Panc1 (cell line): ENCODE results near the gene B4GALT1. TPM values are rescaled to one million over a fixed set of nuclear protein-coding genes. Genes with fewer than 3 reads are reported as not detected.

ENCODE experiments used
- ATAC-seq: fragments of 200-7000 bp; cut with Tn5 transposase; 2 replicates; pipeline ENCODE4 v1.9.1; 2020; ENCODE audit warnings: mild to moderate bottlenecking, moderate library complexity
- BruUV-seq: library from RNA; stranded (reverse); fragments of 400-500 nt; replicated peaks from 2 replicates; lab custom pipeline; 2021; lab: Mats Ljungman, UMichigan
- CTCF ChIA-PET: fragments of 300-600 bp; sonication (Branson Sonifier 250); formaldehyde crosslinking; loops from one replicate; lab custom pipeline; 2022; ENCODE audit warnings: antibody characterized with exemption; lab: Charles Lee
- POLR2A ChIA-PET: fragments of 300-600 bp; sonication (Branson Sonifier 250); formaldehyde crosslinking; loops from one replicate; lab custom pipeline; 2022; ENCODE audit warnings: antibody characterized with exemption; lab: Charles Lee
- DNase-seq: peaks from one replicate; pipeline ENCODE4 v3.0.0-alpha.2; 2010; ENCODE audit warnings: low read depth, low spot score
- H3K27ac ChIP-seq: 2 replicates; pipeline ENCODE4 v1.5.1; 2011; ENCODE audit warnings: mild to moderate bottlenecking, low read length, inconsistent platforms
- H3K27me3 ChIP-seq: fragments of 200-500 bp; sonication (Bioruptor generic); 2 replicates; pipeline ENCODE4 v1.6.0; 2014; ENCODE audit warnings: low read length, inconsistent platforms; ENCODE audit not compliant: control insufficient read depth, insufficient read depth
- H3K36me3 ChIP-seq: fragments of 200-500 bp; sonication (Bioruptor generic); 2 replicates; pipeline ENCODE4 v1.5.1; 2014; ENCODE audit warnings: inconsistent platforms, mild to moderate bottlenecking, low read length, moderate library complexity; ENCODE audit not compliant: control insufficient read depth, insufficient read depth
- H3K4me1 ChIP-seq: 2 replicates; pipeline ENCODE4 v1.5.1; 2011; ENCODE audit warnings: inconsistent platforms, mild to moderate bottlenecking, low read length, moderate library complexity; ENCODE audit not compliant: control insufficient read depth, insufficient read depth
- H3K4me3 ChIP-seq, 2 experiments: 2 replicates each; pipeline ENCODE4 v1.5.1; 2011 to 2012; ENCODE audit warnings: low read depth in 2 of 2, low read length in 2 of 2, mild to moderate bottlenecking in 2 of 2, inconsistent platforms in 1 of 2, moderate library complexity in 1 of 2
- H3K9me3 ChIP-seq: fragments of 200-500 bp; sonication (Bioruptor generic); 2 replicates; pipeline ENCODE4 v1.5.1; 2014; ENCODE audit warnings: low read depth, mild to moderate bottlenecking, inconsistent platforms, low read length, moderate library complexity; ENCODE audit not compliant: control insufficient read depth, insufficient read depth
- POLR2AphosphoS5 ChIP-seq: IDR thresholded peaks from 2 replicates; pipeline ENCODE4 v1.6.1; 2012; ENCODE audit warnings: mild to moderate bottlenecking, low read depth, low read length, moderate library complexity
- REST ChIP-seq, 2 experiments: IDR thresholded peaks; 2 replicates each; pipeline ENCODE4 v1.6.1; 2011 to 2012; ENCODE audit warnings: low read depth in 2 of 2, control low read depth in 1 of 2, low read length in 1 of 2, mild to moderate bottlenecking in 1 of 2, moderate library complexity in 1 of 2; ENCODE audit not compliant: insufficient read depth in 1 of 2
- SIN3A ChIP-seq: IDR thresholded peaks from 2 replicates; pipeline ENCODE4 v1.6.1; 2012; ENCODE audit warnings: low read depth, mild to moderate bottlenecking, low read length, moderate library complexity, borderline replicate concordance; ENCODE audit not compliant: insufficient read depth
- TCF7L2 ChIP-seq: IDR thresholded peaks from 2 replicates; pipeline ENCODE4 v1.6.1; 2011; ENCODE audit warnings: mild to moderate bottlenecking, low read depth, low read length, inconsistent platforms
- in situ Hi-C: cut with HindIII; loops from 2 replicates; pipeline ENCODE4 v1.10.0; 2016; ENCODE audit warnings: low sequenced_read_pairs, low pct_unique_long_range_greater_than_20kb
- intact Hi-C: fragments of 100-400 bp; cut with micrococcal nuclease; formaldehyde crosslinking; loops from one replicate; pipeline ENCODE4 v1.10.0; 2022; ENCODE audit not compliant: unreplicated experiment
- total RNA-seq: library from RNA; stranded (reverse); gene quantifications from one replicate; pipeline ENCODE4 v1.2.1, GENCODE V29; 2021; ENCODE audit not compliant: unreplicated experiment
- TF ChIP-seq, protein P1 (sequence below): fragments of 450-650 bp; IDR thresholded peaks from 2 replicates; pipeline ENCODE4 v1.5.1; 2017; ENCODE audit warnings: mild to moderate bottlenecking

The B4GALT1 gene
- total RNA-seq, 1 experiment from 2014 or later = 57.4 TPM

DNA sequence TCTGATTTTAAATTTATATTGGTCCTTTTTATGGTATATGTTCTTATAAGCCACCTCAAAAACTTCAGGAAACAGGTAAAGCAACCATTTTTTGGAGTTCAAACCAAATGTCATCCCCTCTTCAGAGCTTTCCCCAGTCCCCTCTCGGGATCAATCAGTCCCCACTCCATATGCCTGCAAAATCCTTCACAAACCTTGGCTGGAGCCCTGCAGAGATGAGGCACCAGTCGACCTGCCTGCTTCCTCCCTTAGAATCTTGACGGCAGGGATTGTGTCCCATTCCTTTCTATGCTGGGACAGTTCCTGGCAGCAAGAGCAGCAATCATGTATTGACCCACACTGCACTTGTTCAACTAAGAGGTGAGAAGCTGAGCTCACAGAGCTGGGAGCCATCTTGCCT lies 22.6 kb downstream of the B4GALT1 start:
- in situ Hi-C loops (no loop called here), intact Hi-C loops (no loop called here)
- ChIA-PET CTCF (no interaction called here), POLR2A (interaction anchor here (0.7 kb wide), 1 partner anchor 24 kb away, joined by 3 read pairs; no protein-coding TSS in a partner anchor)
- BruUV-seq = no TSS peak
- DNase-seq (no peak), ATAC-seq (no peak)
- no peaks in the 10 kb centered on the region for H3K9me3 ChIP-seq
- no peaks in the 10 kb centered on the region for H3K27me3 ChIP-seq
- TF ChIP-seq REST (IDR thresholded peaks at IDR 0.05; ENCODE audit: insufficient read depth in 1 of 2, low read depth in 2 of 2, low read length in 1 of 2) (no peak), TCF7L2 (no peak), POLR2AphosphoS5 (no peak)
- TF ChIP-seq, protein P1, sequence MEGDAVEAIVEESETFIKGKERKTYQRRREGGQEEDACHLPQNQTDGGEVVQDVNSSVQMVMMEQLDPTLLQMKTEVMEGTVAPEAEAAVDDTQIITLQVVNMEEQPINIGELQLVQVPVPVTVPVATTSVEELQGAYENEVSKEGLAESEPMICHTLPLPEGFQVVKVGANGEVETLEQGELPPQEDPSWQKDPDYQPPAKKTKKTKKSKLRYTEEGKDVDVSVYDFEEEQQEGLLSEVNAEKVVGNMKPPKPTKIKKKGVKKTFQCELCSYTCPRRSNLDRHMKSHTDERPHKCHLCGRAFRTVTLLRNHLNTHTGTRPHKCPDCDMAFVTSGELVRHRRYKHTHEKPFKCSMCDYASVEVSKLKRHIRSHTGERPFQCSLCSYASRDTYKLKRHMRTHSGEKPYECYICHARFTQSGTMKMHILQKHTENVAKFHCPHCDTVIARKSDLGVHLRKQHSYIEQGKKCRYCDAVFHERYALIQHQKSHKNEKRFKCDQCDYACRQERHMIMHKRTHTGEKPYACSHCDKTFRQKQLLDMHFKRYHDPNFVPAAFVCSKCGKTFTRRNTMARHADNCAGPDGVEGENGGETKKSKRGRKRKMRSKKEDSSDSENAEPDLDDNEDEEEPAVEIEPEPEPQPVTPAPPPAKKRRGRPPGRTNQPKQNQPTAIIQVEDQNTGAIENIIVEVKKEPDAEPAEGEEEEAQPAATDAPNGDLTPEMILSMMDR = no peak
- H3K36me3 ChIP-seq = no peaks in the 10 kb centered on the region
- H3K4me3 ChIP-seq = no peak overlapping the region
- peaks cover 8% of the 10 kb centered on the region for H3K4me1 ChIP-seq
- no peak overlapping the region for H3K27ac ChIP-seq

- intact Hi-C loops (no loop called here), in situ Hi-C loops (no loop called here)
- DNase-seq (no peak), ATAC-seq (no peak)
- H3K4me3 ChIP-seq = no peak overlapping the region
- no TSS peak for BruUV-seq
- POLR2A ChIA-PET = interaction anchor here (0.6 kb wide), 1 partner anchor 68 kb away, joined by 3 read pairs; no protein-coding TSS in a partner anchor
- peaks cover 8% of the 10 kb centered on the region for H3K4me1 ChIP-seq
- no peak overlapping the region for H3K27ac ChIP-seq
- H3K9me3 ChIP-seq = no peaks in the 10 kb centered on the region
- H3K27me3 ChIP-seq = no peaks in the 10 kb centered on the region
- TF ChIP-seq POLR2AphosphoS5 = no peak
- TF ChIP-seq, protein P1 = no peak
- TF ChIP-seq SIN3A = no peak
- TF ChIP-seq REST (IDR thresholded peaks at IDR 0.05; ENCODE audit: insufficient read depth in 1 of 2, low read depth in 2 of 2, low read length in 1 of 2) = no peak
- TF ChIP-seq TCF7L2 = no peak
- CTCF ChIA-PET = no interaction called here
- H3K36me3 ChIP-seq = no peaks in the 10 kb centered on the region
These were observed 23.9 kb downstream of the B4GALT1 start for GRCh38 chr9:33143241-33143661.
